SU-DHL-6 (cell line): ENCODE data around the gene TPBGL.

Experiments
- EZH2phosphoT487 ChIP-seq: fragments of 200-600 bp; sonication (generic), shearing (Covaris generic); conservative IDR thresholded peaks from 2 replicates; pipeline ENCODE4 v1.6.1; 2018; ENCODE audit warnings: mild to moderate bottlenecking, antibody characterized with exemption, low read length, moderate library complexity, mixed read lengths
- TF ChIP-seq, protein P1 (sequence below): fragments of 200-600 bp; sonication (generic); IDR thresholded peaks from one replicate; pipeline ENCODE4 v1.5.1; 2017; ENCODE audit warnings: antibody characterized with exemption, mild to moderate bottlenecking, low read length, moderate library complexity; ENCODE audit not compliant: insufficient read depth, poor library complexity, severe bottlenecking

DNA sequence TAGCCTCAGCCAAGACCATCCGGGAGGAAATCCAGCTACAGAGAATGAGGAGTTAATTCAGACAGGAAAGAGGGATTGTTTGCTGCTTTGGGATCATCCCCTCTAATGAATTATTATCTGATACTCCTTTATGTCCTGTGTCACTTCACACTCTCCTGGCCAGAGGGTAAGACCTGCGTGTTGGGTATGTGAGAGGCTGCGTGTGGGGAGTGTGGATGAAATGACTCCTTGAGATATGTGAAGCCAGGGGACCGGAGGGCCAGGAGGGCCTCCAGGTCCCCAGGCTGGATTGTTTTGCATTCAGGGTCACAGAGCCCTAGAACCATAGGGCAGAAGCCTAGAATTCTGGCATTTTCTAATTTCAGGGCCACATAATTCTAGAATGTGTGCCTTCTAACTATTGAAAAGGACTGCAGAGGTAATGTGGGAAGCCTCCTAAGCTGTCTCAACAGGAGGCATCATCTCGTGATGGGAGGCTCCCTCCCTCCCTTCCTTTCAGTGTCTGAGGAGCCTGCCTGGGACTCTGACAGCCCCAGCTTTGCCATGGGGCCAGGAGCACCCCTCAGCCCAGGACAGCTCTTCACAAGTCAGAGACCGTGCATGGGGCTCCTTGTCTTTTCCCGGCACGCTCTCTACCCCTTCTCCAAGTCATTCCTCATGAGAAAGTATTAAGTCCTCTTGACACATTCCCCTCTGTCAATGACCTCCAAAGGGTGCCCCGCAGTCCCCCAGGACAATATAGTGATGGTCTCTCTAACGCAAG is 3.7 kb downstream of the TPBGL start:
- TF ChIP-seq, protein P1, sequence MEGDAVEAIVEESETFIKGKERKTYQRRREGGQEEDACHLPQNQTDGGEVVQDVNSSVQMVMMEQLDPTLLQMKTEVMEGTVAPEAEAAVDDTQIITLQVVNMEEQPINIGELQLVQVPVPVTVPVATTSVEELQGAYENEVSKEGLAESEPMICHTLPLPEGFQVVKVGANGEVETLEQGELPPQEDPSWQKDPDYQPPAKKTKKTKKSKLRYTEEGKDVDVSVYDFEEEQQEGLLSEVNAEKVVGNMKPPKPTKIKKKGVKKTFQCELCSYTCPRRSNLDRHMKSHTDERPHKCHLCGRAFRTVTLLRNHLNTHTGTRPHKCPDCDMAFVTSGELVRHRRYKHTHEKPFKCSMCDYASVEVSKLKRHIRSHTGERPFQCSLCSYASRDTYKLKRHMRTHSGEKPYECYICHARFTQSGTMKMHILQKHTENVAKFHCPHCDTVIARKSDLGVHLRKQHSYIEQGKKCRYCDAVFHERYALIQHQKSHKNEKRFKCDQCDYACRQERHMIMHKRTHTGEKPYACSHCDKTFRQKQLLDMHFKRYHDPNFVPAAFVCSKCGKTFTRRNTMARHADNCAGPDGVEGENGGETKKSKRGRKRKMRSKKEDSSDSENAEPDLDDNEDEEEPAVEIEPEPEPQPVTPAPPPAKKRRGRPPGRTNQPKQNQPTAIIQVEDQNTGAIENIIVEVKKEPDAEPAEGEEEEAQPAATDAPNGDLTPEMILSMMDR = no peak
- TF ChIP-seq EZH2phosphoT487 = no peak
